Spleen (tissue), 7 donors: Measurements from ENCODE around the gene PLA2G3.

ENCODE experiments used
- CTCF ChIP-seq, 11 experiments: fragments of 200-600 bp in 7 of 11; fragments of 450-650 bp in 4 of 11; sonication (generic) in 4 of 11; IDR thresholded peaks in 8 of 11; conservative IDR thresholded peaks in 3 of 11; 1 replicate in 7 of 11; 2 replicates in 4 of 11; pipeline versions ENCODE4 v1.4.0 to v1.8.0; 2016 to 2021; ENCODE audit warnings: antibody characterized with exemption in 11 of 11, inconsistent platforms in 4 of 11, mild to moderate bottlenecking in 1 of 11
- POLR2A ChIP-seq, 3 donors: fragments of 450-650 bp; IDR thresholded peaks; one replicate each; pipeline ENCODE4 v1.5.1; 2017; ENCODE audit warnings: antibody characterized with exemption in 3 of 3, mild to moderate bottlenecking in 1 of 3
- donor health status: DM: no; HTN: no; CAD: no; lungs with moderate emphysema.
- donor health status: DM: no; HTN: no; CAD: no.
- donor health status: DM: no; HTN: no; CAD: no.

GRCh38 chr22:31103899-31104694 lies 36.2 kb downstream of the PLA2G3 start:
- TF ChIP-seq CTCF (IDR thresholded peaks at IDR 0.05 in 8 of 11, conservative IDR thresholded peaks at IDR 0.05 in 3 of 11) = no peak
- TF ChIP-seq POLR2A (IDR thresholded peaks at IDR 0.05) = no peak
